ENCODE data around the gene RASSF5. TPM values are rescaled to one million over a fixed set of nuclear protein-coding genes. Genes with fewer than 3 reads are reported as not detected.

Gene RASSF5
- total and polyA plus RNA-seq, 9 of the 15 experiments (the other 6 are each of a cell fraction or from before 2014, with no cell fraction given), result 6.1 to 41.0 (median 25.2) TPM

- no peak for TF ChIP-seq CLOCK (CRISPR knock-in tag; IDR thresholded peaks at IDR 0.05; ENCODE audit: borderline replicate concordance)
- TF ChIP-seq RCOR1 (IDR thresholded peaks at IDR 0.05; ENCODE audit: borderline replicate concordance in 1 of 2, low read depth in 2 of 2, low read length in 2 of 2), result peak in 1 of 2 experiments; percentile 70; a peak in 1 of 4 replicates
- TF ChIP-seq RFX7 (CRISPR knock-in tag; IDR thresholded peaks at IDR 0.05), result no peak
- TF ChIP-seq HCFC1 (IDR thresholded peaks at IDR 0.05; ENCODE audit: low read depth, low read length), result peak; percentile 49
- 0 out of 2 replicates have a peak, but pooled peaks have one; percentile 27 for TF ChIP-seq ATF7 (IDR thresholded peaks at IDR 0.05)
- TF ChIP-seq, protein P1, sequence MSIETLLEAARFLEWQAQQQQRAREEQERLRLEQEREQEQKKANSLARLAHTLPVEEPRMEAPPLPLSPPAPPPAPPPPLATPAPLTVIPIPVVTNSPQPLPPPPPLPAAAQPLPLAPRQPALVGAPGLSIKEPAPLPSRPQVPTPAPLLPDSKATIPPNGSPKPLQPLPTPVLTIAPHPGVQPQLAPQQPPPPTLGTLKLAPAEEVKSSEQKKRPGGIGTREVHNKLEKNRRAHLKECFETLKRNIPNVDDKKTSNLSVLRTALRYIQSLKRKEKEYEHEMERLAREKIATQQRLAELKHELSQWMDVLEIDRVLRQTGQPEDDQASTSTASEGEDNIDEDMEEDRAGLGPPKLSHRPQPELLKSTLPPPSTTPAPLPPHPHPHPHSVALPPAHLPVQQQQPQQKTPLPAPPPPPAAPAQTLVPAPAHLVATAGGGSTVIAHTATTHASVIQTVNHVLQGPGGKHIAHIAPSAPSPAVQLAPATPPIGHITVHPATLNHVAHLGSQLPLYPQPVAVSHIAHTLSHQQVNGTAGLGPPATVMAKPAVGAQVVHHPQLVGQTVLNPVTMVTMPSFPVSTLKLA (conservative IDR thresholded peaks at IDR 0.05), result 0 out of 4 replicates have a peak, but pooled peaks of 1 of the 2 experiments have one; percentile 11
- TF ChIP-seq CREM (IDR thresholded peaks at IDR 0.05; ENCODE audit: low read depth), result 0 out of 2 replicates have a peak, but pooled peaks have one; percentile 8
- no peak for TF ChIP-seq ZNF3 (CRISPR knock-in tag; IDR thresholded peaks at IDR 0.05)
- peak; percentile 39 to 69 (median 62) for TF ChIP-seq YY1 (IDR thresholded peaks at IDR 0.05; ENCODE audit: borderline replicate concordance in 1 of 3, control insufficient read depth in 1 of 3, extremely low read depth in 1 of 3, insufficient read depth in 3 of 3, insufficient read length in 1 of 3, insufficient replicate concordance in 2 of 3, low read depth in 1 of 3, low read length in 2 of 3)
- TF ChIP-seq MAFK (IDR thresholded peaks at IDR 0.05; ENCODE audit: low read length), result 0 out of 2 replicates have a peak, but pooled peaks have one; percentile 13
- TF ChIP-seq ZNF583 (CRISPR knock-in tag; IDR thresholded peaks at IDR 0.05), result 0 out of 2 replicates have a peak, but pooled peaks have one; percentile 76
- TF ChIP-seq, protein P2, sequence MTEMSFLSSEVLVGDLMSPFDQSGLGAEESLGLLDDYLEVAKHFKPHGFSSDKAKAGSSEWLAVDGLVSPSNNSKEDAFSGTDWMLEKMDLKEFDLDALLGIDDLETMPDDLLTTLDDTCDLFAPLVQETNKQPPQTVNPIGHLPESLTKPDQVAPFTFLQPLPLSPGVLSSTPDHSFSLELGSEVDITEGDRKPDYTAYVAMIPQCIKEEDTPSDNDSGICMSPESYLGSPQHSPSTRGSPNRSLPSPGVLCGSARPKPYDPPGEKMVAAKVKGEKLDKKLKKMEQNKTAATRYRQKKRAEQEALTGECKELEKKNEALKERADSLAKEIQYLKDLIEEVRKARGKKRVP (CRISPR knock-in tag; IDR thresholded peaks at IDR 0.05), result 0 out of 2 replicates have a peak, but pooled peaks have one; percentile 32
- TF ChIP-seq ZNF830 (CRISPR knock-in tag; IDR thresholded peaks at IDR 0.05), result 0 out of 2 replicates have a peak, but pooled peaks have one; percentile 14
- TF ChIP-seq, protein P3, sequence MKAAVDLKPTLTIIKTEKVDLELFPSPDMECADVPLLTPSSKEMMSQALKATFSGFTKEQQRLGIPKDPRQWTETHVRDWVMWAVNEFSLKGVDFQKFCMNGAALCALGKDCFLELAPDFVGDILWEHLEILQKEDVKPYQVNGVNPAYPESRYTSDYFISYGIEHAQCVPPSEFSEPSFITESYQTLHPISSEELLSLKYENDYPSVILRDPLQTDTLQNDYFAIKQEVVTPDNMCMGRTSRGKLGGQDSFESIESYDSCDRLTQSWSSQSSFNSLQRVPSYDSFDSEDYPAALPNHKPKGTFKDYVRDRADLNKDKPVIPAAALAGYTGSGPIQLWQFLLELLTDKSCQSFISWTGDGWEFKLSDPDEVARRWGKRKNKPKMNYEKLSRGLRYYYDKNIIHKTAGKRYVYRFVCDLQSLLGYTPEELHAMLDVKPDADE (conservative IDR thresholded peaks at IDR 0.05; ENCODE audit: control insufficient read depth, low read depth, low read length), result 0 out of 2 replicates have a peak, but pooled peaks have one; percentile 16
- TF ChIP-seq TBL1XR1 (IDR thresholded peaks at IDR 0.05; ENCODE audit: low read length in 2 of 2), result peak in 1 of 2 experiments; percentile 58; a peak in 2 of 4 replicates
- TF ChIP-seq HOXB6 (CRISPR knock-in tag; IDR thresholded peaks at IDR 0.05; ENCODE audit: borderline replicate concordance), result no peak
- TF ChIP-seq ELF2 (CRISPR knock-in tag; IDR thresholded peaks at IDR 0.05), result no peak
Measured at GRCh38 chr1:206489980-206490770, 17.2 kb upstream of the RASSF5 start (continued).

Measured in K562 (cell line).